HG02763 (cell line): ENCODE measurements around the gene MAN1C1.

Experiments
- ATAC-seq: cut with Tn5 transposase; IDR thresholded peaks from one replicate; pipeline ENCODE4 v1.9.1; 2021; ENCODE audit warnings: mild to moderate bottlenecking, moderate library complexity; ENCODE audit not compliant: unreplicated experiment

MAN1C1 gene

GRCh38 chr1:25675729-25676476, 59.3 kb downstream of the MAN1C1 start:
- ATAC-seq: peak; percentile 85

GRCh38 chr1:25676488-25676887, 59.9 kb downstream of the MAN1C1 start:
- ATAC-seq: no peak

DNA sequence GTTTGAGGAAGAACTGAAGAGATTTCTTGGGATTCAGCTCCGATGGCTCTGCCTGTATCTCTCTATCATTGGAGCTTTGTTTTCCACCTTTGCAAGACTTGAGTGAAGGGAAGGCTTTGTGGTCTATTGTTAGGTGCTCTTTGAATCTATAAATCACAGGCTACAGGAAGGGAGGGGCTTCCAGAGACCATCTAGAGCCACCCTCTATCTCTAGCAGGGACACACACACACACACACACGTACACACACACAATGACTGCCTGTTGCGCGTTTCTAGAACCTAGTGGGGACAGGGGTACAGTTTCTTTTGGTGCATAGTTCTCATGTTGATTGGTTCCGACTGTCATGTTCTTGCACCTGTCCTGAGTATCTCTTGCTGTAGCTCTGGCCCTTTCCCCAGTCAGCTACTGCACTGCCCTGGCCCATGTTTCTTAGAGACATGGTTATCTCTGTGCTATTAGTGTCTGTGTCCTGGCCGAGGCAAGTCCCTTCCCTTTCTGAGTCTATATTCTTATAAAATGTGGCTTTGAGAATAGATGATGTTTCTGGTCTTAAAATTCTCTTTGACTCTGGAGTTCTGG, 60.7 kb downstream of the MAN1C1 start:
- no peak for ATAC-seq

- ATAC-seq: no peak
Measured at GRCh38 chr1:25679171-25679570, 62.6 kb downstream of the MAN1C1 start.

DNA sequence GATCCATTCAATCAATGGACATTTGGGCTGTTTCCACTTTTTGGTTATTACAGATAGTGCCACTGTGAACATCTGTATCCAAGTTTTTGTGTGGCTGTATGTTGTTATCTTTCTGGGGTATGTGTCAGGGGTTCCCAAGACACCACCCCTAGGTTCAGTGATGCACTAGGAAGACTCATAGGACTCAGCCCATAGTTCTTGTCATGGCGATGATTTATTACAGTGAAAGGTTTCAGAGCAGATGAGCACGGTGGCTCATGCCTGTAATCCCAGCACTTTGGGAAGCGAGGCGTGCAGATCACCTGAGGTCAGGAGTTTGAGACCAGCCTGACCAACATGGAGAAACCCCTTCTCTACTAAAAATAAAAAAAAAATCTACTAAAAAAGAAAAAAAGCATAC, 64.1 kb downstream of the MAN1C1 start:
- ATAC-seq: no peak

DNA sequence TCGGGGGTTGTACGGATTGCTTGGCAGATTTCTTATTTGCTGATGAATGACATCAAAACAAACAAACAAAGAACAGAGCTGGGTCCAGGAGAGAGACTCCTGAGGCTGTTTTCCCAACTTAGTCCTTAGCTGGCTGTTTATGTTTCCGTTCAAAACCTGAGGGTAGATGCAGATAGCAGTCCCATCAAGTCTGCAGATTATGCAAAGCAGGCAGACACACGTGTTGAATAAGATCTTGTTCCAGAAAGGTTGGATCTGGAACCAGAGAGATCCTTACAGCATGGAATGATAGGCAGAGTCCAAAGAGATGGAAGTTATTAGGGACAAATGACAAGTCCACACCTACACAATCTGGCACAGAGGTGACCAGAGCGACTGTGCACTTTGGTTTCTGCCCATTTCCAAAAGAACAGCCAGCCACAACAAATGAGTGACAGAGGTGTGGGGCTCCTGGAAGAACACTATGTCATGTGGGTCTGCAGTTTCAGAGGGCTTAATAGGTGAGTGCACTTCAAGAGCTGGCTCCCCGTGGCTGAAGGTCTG, 65.5 kb downstream of the MAN1C1 start:
- ATAC-seq: no peak

- no peak for ATAC-seq
Measured at GRCh38 chr1:25683177-25683576, 66.6 kb downstream of the MAN1C1 start.

DNA sequence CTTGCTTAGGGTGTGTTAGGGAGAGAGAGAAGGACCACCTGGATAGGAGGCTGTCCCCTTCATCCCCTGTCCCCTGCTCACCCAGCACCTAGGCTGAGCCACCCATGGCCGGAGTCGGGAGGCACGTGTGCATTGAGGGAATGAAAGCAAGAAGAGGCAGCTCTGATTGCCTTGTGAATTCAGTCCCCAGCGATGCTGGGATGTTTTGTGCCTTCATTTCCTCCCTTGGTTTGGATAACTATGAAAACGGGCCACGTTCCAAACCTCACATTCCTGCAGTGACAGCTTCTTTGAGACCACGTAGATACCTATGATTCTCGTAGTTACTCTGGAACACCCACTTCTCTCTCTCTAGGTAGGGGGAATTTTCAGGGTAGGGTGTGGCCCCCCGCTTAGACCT, 67.1 kb downstream of the MAN1C1 start:
- ATAC-seq: no peak

DNA sequence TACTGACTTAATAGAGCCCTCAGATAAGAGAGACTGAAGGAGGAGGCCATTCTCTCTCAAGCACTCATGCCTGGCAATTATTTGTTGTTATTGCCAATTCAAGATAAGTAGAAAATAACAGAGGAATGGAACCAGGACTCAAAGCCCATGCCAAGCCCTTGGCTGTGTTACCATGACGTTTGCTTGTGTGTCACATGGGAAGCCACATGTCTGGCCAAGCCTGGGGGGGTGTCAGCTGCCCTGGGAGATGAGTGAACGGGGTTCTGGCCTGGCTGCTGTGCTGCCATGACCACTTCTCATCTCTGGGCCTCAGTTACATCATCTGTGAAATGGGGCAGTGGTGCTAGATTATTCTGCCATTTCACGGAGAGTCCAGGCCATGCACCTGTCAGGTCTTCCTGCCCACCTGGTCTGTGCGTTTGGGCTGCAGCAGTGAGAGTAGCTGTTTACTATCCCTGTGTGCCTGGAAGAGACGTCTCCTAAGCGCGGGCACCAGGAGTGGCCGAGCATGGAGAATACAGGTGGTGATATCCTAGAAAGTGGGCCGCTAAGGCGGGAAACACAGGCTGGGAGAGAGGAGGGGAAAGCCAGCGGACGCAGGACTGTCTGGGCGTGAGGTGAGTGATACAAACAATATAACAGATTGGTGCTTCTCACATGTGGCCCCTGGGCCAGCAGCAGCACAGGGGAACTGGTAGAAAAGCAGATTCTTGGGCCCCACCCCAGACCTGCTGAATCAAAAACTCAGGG, 67.8 kb downstream of the MAN1C1 start:
- ATAC-seq: no peak

GRCh38 chr1:25685211-25685750, 68.7 kb downstream of the MAN1C1 start:
- no peak for ATAC-seq

GRCh38 chr1:25685938-25686665, 69.5 kb downstream of the MAN1C1 start:
- ATAC-seq: no peak

DNA sequence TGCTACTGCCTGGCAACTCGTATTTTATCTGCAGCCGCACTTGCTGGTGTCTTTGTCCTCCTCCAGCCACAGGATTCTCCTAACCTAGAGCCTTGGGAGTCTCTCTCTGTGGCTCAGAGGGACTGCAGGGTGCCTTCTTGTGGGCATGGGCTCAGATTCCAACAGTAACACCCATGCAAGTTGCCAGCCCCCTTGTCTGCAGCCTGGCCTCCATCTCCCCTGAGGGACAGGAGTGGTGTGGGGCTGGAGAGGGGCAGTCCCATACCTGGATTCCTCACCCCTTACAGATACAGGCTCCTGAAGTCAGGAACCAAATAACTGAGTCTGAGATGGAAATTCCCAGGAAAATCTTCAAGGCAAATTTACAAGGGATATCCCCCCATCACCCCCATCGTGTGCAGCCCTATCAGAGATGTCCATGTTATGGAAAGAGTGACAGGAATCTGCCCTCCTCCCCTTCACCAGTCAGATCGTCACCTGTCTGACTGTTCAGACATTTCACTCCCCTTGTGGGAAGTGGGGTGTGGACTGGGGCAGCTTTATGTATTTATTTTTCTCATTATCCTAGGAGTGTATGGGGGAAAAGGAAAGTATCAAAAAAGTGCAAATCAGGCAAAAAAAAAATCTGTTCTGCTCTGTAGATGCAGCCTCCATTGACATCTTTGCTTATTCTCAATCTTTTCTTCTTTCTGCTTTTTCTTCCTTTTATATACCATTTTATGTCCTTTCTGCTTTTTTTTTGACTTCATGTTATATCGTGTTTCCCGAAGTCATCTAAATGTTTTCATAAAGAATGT, 70.8 kb downstream of the MAN1C1 start:
- no peak for ATAC-seq

DNA sequence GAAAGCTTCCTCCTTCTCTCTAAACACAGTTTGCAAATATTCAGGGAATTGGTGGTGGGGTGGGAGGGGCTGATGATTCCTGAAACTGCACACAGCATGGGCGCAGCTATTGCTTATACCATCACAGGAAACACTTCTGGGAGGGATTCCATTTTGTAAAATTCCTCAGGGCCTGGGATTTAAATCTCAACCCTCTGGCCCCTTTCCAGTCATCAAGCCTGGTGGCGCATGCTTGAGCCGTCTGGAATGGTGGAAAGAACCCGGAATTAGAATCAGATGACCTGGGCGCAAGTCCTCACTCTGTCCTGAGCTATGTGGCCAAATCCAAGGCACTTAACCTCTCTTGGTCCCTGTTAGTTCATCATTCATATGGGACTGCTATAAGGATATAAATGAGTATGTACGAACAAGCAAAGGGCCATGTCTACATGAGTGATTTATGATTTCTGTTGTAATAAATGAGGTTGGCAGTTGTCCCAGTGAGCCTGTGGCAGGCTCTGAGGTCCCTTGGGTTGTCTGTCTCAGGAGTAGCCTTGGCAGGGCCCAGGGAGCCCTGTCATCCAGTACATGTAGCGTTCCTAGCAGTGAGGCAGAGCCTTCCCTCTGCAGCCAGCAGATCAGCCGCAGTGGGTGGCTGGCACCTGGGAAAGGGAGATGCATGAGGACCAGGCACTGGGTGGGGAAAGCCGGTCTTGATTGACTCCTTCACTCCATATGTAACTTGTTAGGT, 72.0 kb downstream of the MAN1C1 start:
- ATAC-seq: no peak

DNA sequence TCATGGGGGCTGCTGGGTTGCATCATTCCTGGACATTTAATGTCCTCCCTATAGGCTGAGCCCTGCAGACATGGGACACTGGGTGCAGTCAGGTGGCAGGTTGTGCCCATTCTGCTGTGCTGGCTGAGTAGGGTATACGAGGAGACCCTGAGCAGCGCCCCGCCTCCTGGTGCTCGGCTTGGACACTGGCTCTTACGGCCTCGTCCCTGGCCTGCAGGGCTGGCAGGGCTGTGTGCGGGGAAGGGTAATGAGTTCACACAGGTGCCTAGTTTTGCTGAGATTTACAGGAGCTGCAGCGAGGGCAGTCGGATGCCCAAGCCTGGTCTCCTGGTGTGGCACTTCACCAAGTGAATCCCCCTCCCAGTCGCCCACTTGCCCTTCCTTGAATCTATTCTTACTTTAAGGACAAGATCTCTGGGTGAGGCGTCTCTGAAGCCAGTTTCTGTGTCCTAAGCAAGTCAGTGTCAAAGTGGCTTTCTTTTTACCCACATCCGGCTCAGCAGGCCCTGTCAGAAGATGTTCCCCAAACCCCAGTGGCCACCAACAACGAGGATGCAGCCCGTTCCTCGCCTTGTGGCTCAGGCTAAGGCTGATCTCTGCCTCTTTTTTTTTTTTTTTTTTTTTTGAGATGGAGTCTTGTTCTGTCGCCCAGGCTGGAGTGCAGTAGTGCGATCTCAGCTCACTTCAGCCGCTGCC, 73.2 kb downstream of the MAN1C1 start:
- ATAC-seq: no peak

GRCh38 chr1:25690396-25690956, 73.9 kb downstream of the MAN1C1 start:
- ATAC-seq: no peak

- no peak for ATAC-seq
Measured at GRCh38 chr1:25691211-25691610, 74.6 kb downstream of the MAN1C1 start.

DNA sequence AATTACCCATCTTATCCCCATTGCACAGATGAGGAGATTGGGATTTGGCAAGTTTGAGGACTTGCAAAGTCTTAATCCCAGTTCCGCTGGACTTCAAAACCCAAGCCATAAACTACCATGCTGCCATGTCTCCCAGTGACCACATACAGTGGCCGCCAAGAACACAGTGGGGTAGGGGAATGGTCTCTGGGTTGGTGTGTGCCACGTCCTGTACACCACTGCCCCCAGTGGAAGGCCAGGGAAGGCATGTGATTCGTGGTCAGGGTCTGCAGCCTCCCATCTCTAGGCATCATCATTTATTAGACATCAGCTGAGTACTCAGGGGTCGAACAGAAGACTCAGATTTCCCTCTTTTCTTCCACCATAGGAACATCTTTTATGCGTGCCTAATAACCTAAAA, 76.0 kb downstream of the MAN1C1 start:
- ATAC-seq: no peak

DNA sequence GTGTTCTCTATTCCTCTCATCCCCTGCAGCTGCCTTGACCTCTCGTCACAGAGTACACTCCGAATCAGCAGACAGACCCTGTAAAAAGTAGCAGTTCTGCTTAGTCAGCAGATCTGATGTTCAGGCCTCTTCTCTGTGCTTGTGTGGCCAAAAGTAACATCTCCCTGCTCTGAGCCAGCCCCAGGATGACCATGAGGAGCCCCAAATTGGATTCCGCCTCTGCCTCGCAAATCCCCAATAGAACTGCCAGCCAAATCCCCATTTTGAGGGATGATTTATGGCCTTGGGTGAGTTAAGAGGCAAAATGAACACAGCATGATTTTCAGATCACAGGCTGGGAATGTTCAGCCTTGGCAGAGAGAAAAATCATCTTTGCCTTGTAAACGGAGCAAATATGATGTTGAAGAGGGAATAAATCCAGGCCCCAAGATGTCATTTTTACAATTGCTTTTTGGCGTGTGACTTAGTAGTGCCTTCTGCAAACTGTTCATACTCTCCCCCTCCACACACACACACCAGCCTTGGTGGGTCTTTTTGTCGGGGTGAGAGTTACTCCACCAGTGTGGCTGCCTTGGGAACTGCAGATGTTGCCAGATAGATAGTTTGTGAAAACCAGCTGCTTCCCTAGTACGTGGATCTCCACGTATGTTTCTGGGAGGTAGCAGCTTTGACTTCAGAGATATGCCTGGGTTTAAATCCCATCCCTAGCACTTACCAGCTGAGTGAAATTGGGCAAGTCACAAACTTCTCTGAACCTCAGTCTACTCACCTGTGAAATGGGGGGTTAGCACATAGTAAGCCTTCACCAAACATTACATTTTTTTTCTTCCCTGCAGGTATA, 77.8 kb downstream of the MAN1C1 start:
- ATAC-seq: no peak
